Stimulated activated CD8-positive, alpha-beta memory T cell treated with anti-CD3 and anti-CD28 coated beads, Interleukin-12 subunit alpha, Interleukin-12 subunit beta, amount 100 ng/mL, for 24 hours (primary cell): ENCODE measurements around the gene PHKA2.

ENCODE experiments used
- DNase-seq: peaks from one replicate; pipeline ENCODE4 v3.0.0-alpha.2; 2020; ENCODE audit errors: extremely low read depth

PHKA2 gene

GRCh38 chrX:18887825-18888212, 96.1 kb downstream of the PHKA2 start:
- no peak for DNase-seq

DNA sequence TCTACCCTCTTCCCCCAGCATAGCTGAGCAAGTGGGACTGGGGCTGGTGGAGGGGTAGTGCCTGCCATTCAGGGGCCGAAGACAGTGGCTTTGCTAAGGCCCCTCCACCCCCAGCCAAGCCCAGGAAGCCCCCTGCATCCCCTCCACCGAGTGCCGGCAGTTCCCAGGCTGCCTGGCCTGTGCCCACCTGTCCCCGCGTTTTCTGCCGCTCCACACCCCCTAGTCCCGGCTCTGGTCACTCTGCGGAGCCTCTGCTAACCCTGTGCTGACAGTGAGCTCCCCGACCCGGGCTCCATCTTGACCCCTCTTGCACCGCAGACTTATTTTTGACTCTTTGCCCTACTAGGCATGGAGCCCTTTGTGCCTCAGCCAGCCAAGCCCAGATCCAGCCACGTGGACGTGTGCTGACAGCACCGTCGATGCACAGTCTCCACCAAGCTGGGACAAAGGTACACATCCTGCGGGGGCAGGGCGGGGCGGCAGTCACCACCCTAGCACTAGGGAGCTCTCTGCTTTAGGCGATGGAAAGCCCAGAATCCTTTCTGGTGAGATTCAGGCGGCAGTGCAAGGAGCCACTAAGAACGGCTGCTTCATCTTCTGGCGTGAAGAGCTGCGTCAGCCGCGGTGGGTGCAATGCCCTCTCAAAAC, 96.6 kb downstream of the PHKA2 start:
- no peak for DNase-seq

- DNase-seq: no peak
These were observed 97.4 kb downstream of the PHKA2 start for GRCh38 chrX:18886344-18887161.

DNA sequence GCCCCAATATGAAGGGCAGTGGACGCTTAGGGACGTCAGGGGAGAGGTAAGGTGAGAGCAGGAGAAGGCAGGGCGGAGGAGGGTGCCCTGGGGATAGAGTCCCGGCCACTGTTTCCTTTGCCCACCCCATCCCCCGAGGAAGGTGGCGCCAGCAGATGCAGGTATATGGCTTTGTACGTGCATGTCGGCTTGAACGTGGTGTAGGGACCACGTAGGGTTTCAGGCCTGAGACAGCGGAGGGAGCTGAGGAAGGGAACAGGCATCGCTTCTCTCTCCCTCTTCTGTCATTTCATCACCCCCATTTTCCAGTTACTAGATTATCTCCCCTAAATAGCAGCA, 97.9 kb downstream of the PHKA2 start:
- DNase-seq: no peak

- no peak for DNase-seq
These were observed 98.4 kb downstream of the PHKA2 start for GRCh38 chrX:18885328-18886004.

GRCh38 chrX:18884916-18885315, 99.0 kb downstream of the PHKA2 start:
- DNase-seq: no peak

GRCh38 chrX:18883961-18884765, 99.8 kb downstream of the PHKA2 start:
- no peak for DNase-seq

DNA sequence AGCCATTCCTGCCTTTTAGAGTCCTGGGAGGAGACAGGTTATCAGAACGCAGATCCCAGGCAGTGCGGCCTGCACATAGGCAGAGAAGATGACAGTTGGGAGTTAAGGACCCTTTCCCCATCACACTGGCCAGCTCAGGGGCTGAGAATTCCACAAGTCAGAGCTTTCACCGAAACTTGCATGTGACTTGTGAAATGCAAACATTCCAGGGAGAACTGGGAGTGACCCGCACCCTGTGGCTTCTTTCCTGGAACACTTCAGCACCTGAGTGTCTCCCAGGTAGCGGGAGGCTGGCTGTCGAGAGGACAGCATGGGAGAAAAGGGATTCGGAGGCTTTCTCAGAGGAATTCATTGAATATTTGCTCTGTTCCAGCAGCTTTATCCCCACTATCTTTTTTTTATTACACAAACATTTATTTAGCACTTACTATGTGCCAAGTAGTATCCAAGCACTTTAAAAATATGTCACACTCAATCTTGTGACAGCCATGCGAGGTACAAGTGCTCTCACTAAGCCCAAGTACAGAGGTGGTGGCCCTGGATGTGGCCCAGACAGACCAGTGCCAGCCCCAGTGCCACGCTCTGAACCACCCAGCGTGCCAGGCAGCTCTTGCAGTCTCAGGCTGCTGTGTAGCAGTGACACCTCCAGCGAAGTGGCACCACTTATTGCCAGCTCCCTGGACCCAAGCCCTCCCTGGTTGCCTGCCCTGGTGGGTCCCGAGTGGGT, 100.5 kb downstream of the PHKA2 start:
- DNase-seq: no peak

DNA sequence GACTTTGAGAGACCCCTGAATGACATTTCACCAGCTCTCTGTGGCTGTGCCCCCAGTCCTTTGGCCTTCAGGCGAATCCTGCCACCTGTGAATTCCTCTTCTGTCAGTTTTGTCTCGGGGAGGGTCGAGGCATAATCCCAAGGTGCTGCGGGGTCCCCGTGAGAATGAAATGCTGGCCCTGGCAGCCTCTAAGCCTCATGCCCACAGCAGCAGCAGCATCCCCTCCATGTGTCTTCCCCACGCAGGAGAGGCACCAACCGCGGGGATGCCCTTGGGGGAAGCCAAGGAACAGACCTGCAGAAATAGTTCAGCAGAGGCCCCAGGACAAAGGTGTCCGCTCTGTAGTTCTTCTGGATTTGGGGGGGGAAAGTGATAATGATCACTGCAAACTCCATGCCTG, 104.8 kb downstream of the PHKA2 start:
- no peak for DNase-seq

DNA sequence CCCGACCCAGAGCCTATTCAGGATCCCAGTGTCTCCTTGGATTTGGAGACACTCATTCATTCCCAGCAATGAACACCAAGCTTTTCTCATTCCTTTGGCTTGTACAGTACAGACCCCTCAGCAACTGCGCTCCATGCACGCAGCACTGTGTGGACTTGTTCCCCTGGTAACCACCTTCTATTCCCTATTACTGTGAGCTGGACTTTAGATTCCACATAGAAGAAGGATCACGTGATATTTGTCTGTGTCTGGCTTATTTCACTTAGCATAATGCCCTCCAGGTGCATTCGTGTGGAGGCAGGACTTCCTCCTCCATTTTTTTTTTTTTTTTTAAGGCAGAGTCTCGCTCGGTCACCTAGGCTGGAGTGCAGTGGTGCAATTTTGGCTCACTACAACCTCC, 106.4 kb downstream of the PHKA2 start:
- no peak for DNase-seq

GRCh38 chrX:18875256-18875878, 108.5 kb downstream of the PHKA2 start:
- no peak for DNase-seq

GRCh38 chrX:18874560-18875255, 109.2 kb downstream of the PHKA2 start:
- DNase-seq: no peak

- DNase-seq: no peak
These were observed 110.1 kb downstream of the PHKA2 start for GRCh38 chrX:18873836-18874235.

DNA sequence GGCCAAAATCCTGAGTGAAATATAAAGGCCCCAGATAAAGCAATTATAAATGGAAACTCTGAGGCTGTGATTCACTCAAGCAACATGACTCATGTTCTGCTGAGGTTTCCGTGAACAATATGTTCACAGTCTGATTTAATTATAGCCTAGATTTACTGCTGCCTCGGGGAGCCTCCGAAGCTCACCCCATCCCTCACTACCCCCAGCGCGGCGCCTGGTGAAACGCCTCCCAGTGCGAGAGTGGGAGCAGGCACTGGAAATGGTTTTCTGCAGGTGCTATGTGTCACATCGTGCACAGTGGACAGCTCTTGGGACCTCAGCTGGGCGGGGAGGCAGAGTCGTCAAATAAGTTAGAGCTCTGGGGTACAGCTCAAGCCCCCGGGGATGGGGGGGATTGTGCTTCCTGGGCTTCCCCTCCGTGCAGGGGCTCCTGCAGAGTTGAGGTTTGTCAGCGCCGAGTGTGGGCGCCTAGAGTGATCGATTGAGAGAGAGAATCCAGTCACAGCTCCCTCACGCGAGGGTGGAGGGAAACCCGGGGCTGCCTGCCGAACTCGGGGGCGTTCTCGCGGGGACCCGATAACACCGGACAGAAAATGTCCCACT, 110.6 kb downstream of the PHKA2 start:
- DNase-seq: no peak

DNA sequence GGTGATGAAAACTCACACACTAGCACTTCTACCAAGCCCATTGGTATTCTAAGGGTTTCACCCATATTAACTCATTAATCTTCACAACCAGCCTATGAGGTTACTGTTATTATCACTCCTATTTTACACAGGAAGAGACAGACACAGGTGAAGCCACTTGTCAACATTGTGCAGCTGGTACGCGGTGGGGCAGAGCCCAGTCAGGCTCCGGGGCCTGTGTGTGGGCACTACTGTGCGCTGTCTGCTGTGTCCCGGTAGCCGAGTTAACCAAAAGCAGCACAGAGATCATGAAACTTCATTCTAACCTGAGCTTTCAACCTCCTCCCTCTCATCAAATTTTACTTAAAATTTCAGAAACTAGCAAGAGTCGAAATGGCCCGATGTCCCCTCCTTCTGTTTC, 111.3 kb downstream of the PHKA2 start:
- DNase-seq: no peak

DNA sequence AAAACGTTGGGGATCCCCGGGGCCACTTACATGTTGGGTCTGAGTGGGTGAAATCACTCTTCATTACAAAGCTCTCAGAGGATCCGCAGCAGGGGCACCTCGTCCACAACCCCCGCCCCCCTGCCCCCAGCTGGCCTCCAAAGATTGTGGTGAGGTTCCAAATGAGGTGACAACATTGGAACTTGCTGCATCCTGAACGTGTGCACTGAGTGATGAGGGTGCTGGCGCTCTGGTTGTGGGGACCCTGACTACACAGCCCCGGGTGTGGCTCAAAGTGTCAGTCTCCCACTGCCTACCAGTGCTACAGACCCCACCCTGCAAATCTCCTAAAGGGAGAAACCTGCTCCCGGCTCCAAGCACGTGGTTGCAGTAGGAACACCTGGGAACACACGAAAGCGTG, 111.9 kb downstream of the PHKA2 start:
- DNase-seq: no peak

GRCh38 chrX:18871161-18871890, 112.6 kb downstream of the PHKA2 start:
- no peak for DNase-seq

DNA sequence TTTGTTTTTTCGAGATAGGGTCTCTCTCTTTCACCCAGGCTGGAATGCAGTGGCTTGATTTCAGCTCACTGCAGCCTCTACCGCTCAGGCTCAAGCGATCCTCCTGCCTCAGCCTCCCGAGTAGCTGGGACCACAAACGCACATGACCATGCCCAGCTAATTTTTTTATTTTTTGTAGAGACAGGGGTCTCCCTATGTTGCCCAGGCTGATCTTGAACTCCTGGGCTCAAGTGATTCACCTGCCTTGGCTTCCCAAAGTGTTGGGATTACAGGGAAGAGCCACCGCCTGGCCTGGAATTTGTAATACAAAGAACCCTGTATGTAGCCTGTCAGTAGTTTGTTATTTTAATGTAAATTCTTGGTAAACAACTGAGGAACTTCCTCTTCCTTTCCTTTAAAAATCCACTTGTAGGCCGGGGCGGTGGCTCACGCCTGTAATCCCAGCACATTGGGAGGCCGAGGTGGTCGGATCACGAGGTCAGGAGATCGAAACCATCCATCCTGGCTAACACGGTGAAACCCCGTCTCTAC, 119.5 kb downstream of the PHKA2 start:
- no peak for DNase-seq

DNA sequence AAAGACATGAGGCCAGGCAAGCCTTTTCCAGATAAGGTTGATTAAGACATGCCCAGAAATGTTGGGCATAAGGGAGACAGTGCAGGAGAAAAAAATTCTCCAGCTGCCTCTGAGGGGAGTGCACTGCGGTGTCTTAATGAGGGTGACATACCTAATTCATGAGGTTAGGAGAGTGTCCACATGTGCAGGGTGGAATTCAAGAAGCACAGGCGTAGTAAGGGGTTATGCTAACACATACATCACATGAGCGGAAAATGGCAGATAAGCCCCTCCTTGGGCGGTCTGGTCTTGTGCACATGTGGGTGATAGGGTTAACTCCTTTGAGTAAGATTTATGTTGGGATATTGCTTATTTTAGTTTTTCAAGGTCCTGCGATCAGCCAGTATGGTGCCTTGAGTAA, 122.4 kb downstream of the PHKA2 start:
- no peak for DNase-seq
